SK-N-MC (cell line): Measurements from ENCODE around the gene PPP1R18.

Experiments used
- EZH2 ChIP-seq: fragments of 200-600 bp; sonication (generic); IDR thresholded peaks from one replicate; pipeline ENCODE4 v1.6.1; 2017; ENCODE audit warnings: antibody characterized with exemption
- POLR2AphosphoS5 ChIP-seq: IDR thresholded peaks from 2 replicates; pipeline ENCODE4 v1.6.1; 2012; ENCODE audit warnings: mild to moderate bottlenecking, low read depth, low read length, borderline replicate concordance

DNA sequence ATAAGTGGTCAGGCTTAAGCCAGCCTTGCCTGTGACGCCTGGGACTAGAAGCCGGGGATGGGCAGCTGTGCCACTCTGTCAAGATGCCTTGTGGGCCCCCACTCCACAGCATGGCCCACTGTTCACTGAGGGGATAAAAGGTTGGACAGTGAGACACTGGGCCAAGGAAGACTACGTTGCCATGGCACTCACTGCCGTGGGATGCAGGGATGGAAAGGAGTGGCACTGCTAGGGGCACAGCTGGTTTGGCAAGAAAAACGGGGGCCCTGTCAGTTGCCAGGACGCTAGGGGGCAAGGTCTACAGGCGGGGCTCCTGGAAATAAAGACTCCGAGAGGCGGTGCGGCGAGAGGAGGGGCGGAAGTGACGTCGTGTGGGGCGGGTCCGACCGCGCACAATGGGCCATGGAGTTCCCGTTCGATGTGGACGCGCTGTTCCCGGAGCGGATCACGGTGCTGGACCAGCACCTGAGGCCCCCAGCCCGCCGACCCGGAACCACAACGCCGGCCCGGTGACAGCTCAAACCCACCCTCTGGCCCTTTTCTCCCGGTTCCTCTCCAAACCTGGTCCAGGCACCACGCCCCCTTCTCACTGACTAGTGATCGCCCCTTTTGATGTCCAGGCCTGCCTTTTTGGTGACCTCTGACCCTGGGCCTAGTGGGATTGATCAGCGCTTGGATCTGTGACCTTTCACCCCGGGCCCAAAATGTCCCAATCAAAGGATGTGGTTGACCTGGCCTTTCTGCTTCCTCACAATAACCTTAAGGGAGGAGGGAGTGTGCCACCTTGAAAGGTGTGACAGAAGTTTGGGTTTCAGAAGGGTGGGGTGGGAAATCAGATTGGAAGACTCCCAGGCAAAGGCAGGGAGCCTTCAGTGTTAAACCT is 59.7 kb downstream of the PPP1R18 start, which contains the start of gene ATAT1:
- TF ChIP-seq POLR2AphosphoS5 (peak; percentile 96), EZH2 (no peak)
